BJ (cell line): ENCODE measurements around the gene GTPBP3. TPM values are rescaled to one million over a fixed set of nuclear protein-coding genes. Genes with fewer than 3 reads are reported as not detected.

Source experiments
- CTCF ChIA-PET: fragments of 350-600 bp; formaldehyde crosslinking; extraction: SDS; loops from one replicate; lab custom pipeline; 2021; ENCODE audit warnings: antibody characterized with exemption, inconsistent platforms; lab: Yijun Ruan, JAX
- POLR2A ChIA-PET: fragments of 300-600 bp; sonication (Branson Sonifier 250); formaldehyde crosslinking; extraction: SDS; loops from one replicate; lab custom pipeline; 2021; ENCODE audit warnings: antibody characterized with exemption; lab: Charles Lee
- DNase-seq: peaks from one replicate; pipeline ENCODE4 v3.0.0-alpha.2; 2011; ENCODE audit warnings: low read depth
- H3K27me3 ChIP-seq: 2 replicates; pipeline ENCODE4 v1.6.0; 2011; ENCODE audit warnings: low read length; ENCODE audit not compliant: control insufficient read depth, insufficient read depth
- H3K36me3 ChIP-seq: 2 replicates; pipeline ENCODE4 v1.5.1; 2011; ENCODE audit warnings: low read length; ENCODE audit not compliant: control insufficient read depth, insufficient read depth
- H3K4me3 ChIP-seq: 2 replicates; pipeline ENCODE4 v1.5.1; 2011; ENCODE audit warnings: low read depth, mild to moderate bottlenecking, control low read depth, low read length
- polyA minus RNA-seq: library from RNA; depleted of rRNA, polyadenylated mRNA; stranded (reverse); fragments of >200 nt; gene quantifications from 2 replicates; pipeline ENCODE4 v1.2.3, GENCODE V29; 2011; rRNA and poly(A)+ RNA removed
- polyA plus RNA-seq: library from polyadenylated mRNA; depleted of rRNA; stranded (reverse); fragments of >200 nt; gene quantifications from 2 replicates; pipeline ENCODE4 v1.2.3, GENCODE V29; 2011; rRNA removed
- TF ChIP-seq, protein P1 (sequence below): IDR thresholded peaks from 2 replicates; pipeline ENCODE4 v1.5.1; 2011; ENCODE audit warnings: low read depth, mild to moderate bottlenecking, control low read depth, inconsistent platforms, low read length, moderate library complexity; ENCODE audit not compliant: insufficient read depth

Gene GTPBP3
- polyA plus RNA-seq (4.9 and 6.3 TPM in 2 replicates), polyA minus RNA-seq (2.8 and 5.5 TPM in 2 replicates)

DNA sequence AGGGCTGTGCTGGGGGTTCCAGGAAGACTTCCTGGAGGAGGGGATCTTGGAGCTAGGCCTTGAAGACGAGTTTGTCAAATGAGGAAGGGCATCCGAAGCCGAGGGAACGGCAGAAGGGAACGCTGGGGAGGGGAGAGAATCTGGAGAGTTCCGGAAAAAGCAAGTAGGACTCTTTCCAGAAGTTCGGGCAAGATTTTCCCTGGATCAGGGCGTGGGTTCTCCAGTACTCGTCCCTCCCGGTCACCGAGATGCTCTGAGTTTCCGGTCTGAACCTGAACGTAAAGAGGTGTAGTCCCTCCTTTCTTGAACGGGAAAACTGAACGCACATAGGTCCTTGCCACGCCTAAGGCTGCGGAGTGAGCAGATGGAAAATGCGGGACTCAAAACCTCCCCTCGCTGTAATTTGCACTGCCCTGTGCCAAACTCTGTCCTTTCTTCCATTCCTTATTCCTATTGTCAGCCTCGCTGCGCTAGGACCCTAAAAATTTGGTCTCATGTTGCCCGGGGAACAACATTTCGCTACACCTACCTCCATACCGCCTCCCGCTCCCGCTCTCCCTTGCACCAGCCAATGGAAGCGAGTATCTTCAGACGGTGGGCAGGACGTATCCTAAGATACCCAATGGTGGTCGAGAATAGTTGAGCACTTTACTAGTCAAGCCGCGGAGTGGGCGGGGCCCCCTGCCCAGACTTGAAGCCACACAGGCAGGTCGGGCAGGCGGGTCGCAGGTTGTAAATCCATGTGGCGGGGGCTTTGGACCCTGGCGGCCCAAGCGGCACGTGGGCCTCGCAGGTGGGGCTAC is at the start of gene GTPBP3:
GTPBP3 (plus strand) TSS at position 682 of the 803 bp plus-strand sequence; CDS start at position 741, 59 bp downstream.
- ChIA-PET CTCF (no interaction called here), POLR2A (no interaction called here)
- H3K27me3 ChIP-seq: no peaks in the 10 kb centered on the region
- peak within 1 kb of the TSS; percentile 72 for H3K4me3 ChIP-seq
- TF ChIP-seq, protein P1, sequence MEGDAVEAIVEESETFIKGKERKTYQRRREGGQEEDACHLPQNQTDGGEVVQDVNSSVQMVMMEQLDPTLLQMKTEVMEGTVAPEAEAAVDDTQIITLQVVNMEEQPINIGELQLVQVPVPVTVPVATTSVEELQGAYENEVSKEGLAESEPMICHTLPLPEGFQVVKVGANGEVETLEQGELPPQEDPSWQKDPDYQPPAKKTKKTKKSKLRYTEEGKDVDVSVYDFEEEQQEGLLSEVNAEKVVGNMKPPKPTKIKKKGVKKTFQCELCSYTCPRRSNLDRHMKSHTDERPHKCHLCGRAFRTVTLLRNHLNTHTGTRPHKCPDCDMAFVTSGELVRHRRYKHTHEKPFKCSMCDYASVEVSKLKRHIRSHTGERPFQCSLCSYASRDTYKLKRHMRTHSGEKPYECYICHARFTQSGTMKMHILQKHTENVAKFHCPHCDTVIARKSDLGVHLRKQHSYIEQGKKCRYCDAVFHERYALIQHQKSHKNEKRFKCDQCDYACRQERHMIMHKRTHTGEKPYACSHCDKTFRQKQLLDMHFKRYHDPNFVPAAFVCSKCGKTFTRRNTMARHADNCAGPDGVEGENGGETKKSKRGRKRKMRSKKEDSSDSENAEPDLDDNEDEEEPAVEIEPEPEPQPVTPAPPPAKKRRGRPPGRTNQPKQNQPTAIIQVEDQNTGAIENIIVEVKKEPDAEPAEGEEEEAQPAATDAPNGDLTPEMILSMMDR: no peak
- peak; percentile 86 for DNase-seq
- peaks cover 2% of the 10 kb centered on the region for H3K36me3 ChIP-seq

DNA sequence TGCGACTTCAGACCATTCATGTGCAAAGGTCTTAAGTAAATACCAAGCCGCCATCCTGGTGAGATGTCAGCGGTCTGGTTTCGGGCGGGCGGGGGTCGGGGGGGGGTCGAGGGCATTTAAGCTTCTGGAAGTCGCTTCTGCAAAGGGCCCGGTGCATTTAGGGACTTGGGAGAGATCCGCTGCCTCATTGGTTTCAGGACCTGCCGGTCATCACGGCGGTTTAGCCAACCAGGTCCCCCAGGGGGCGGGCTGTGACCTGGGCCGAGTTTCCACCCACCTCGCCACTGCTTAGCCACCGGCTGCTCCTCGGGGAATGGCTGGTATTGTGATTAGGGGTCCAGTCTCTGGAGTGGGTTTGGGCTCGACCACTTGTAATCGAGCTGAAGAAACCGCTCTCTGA is 47.9 kb upstream of the GTPBP3 start:
- H3K36me3 ChIP-seq: peaks cover 4% of the 10 kb centered on the region
- ChIA-PET POLR2A (no interaction called here), CTCF (interaction anchor here (4.2 to 4.5 kb wide), 2 partner anchors 7 to 96 kb away, joined by 24 to 31 read pairs; partner anchors contain the start of gene ANKLE1)
- TF ChIP-seq, protein P1: no peak
- H3K4me3 ChIP-seq: 0 out of 2 replicates have a peak overlapping the region, but pooled peaks have one; percentile 7
- H3K27me3 ChIP-seq: no peaks in the 10 kb centered on the region
- no peak for DNase-seq

- ChIA-PET POLR2A (no interaction called here), CTCF (interaction anchor here (0.6 to 5.3 kb wide), 13 partner anchors 10 to 801 kb away, joined by 3 to 52 read pairs (median 3); partner anchors contain the start of genes ABHD8, ANKLE1, MRPL34 and RPL18A)
- H3K4me3 ChIP-seq: peak overlapping the region; percentile 58
- no peaks in the 10 kb centered on the region for H3K27me3 ChIP-seq
- H3K36me3 ChIP-seq: peaks cover 4% of the 10 kb centered on the region
- TF ChIP-seq, protein P1: peak; percentile 80
- peak; percentile 39 for DNase-seq
Observed at GRCh38 chr19:17292301-17293074, 44.9 kb upstream of the GTPBP3 start.

DNA sequence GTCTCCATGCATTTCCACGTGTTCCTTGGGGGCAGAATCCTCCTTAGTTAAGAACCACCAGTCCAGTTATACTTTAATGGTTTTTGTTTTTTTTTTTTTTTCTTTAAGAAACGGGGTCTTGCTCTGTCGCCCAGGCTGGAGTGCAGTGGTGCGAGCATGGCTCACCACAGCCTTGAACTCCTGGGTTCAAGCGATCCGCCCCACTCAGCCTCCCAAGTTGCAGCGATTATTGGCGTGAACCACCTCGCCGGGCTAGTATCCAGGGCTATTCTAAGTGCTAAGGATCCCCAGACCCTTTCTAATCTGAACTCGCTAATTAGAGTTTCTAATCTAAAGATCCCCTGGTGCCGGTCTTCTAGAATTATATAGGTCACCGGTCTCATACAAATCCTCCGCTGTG is 43.7 kb upstream of the GTPBP3 start:
- TF ChIP-seq, protein P1: no peak
- H3K4me3 ChIP-seq: no peak overlapping the region
- POLR2A ChIA-PET: no interaction called here

More for the DNA sequence above, 43.7 kb upstream of the GTPBP3 start:
- Histone ChIP-seq H3K36me3 (peaks cover 4% of the 10 kb centered on the region), H3K27me3 (no peaks in the 10 kb centered on the region)
- DNase-seq: no peak
- CTCF ChIA-PET: interaction anchor here (1.0 to 5.3 kb wide), 5 partner anchors 10 to 566 kb away, joined by 3 to 52 read pairs (median 24); partner anchors contain the start of genes ABHD8, ANKLE1, MRPL34 and RPL18A
